OCI-LY1 (cell line): ENCODE measurements around the gene CACUL1.

Source experiments
- EZH2 ChIP-seq: fragments of 200-600 bp; sonication (generic), shearing (Covaris generic); IDR thresholded peaks from 2 replicates; pipeline ENCODE4 v1.8.0; 2017; ENCODE audit warnings: borderline replicate concordance, mixed run types, mild to moderate bottlenecking, antibody characterized with exemption, low read length, moderate library complexity, mixed read lengths
- TF ChIP-seq, protein P1 (sequence below): fragments of 200-600 bp; sonication (generic), shearing (Covaris generic); IDR thresholded peaks from 2 replicates; pipeline ENCODE4 v1.5.1; 2017; ENCODE audit warnings: mild to moderate bottlenecking, antibody characterized with exemption, low read length, moderate library complexity, mixed read lengths

DNA sequence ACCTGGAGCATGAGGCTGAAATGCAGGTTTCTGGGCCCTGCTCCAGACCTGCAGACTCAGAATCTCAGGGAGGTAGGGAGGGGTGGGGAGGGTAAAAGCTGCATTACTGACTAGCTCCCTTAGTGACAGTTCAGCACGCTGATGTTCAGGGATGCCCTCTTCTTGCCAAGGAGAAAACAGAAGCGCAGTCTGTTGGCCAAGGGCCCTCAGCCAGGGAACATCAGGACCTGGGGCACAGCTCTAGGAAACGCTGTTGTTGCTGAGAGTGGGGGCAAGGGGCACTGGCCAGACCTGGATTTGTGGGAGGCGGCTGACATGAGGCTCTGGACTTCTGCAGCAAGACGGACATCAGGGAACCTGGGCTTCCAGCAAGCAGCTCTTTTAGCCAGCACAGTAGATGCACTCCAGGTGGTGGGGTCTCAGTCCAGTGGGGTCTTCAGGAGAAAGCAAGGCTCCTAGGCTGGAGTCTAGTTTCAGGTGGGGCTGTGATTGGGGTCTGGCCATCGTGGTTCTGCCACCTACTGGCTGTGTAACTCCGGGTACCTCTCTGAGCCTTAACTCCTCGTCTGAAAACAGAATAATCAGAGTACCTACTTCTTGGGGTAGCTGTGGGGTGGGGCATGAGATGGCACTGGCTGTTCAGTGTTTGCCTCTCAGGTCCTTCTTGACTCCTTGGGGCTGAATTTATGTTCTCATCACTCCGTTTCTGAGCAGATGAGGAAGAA lies 86.4 kb downstream of the CACUL1 start:
- TF ChIP-seq, protein P1, sequence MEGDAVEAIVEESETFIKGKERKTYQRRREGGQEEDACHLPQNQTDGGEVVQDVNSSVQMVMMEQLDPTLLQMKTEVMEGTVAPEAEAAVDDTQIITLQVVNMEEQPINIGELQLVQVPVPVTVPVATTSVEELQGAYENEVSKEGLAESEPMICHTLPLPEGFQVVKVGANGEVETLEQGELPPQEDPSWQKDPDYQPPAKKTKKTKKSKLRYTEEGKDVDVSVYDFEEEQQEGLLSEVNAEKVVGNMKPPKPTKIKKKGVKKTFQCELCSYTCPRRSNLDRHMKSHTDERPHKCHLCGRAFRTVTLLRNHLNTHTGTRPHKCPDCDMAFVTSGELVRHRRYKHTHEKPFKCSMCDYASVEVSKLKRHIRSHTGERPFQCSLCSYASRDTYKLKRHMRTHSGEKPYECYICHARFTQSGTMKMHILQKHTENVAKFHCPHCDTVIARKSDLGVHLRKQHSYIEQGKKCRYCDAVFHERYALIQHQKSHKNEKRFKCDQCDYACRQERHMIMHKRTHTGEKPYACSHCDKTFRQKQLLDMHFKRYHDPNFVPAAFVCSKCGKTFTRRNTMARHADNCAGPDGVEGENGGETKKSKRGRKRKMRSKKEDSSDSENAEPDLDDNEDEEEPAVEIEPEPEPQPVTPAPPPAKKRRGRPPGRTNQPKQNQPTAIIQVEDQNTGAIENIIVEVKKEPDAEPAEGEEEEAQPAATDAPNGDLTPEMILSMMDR: 0 out of 2 replicates have a peak, but pooled peaks have one; percentile 4
- no peak for TF ChIP-seq EZH2
